ENCODE results near the gene UBE3D.

UBE3D gene

GRCh38 chr6:83098589-83098988 lies 32.9 kb upstream of the UBE3D start:
- no peak for ATAC-seq
- no peak for TF ChIP-seq CSDC2 (CRISPR knock-in tag; IDR thresholded peaks at IDR 0.05)
- TF ChIP-seq BACH2 (CRISPR knock-in tag; IDR thresholded peaks at IDR 0.05; ENCODE audit: borderline replicate concordance): no peak
- no peak for TF ChIP-seq RARB (CRISPR knock-in tag; IDR thresholded peaks at IDR 0.05)
- no peak for TF ChIP-seq ARNTL (CRISPR knock-in tag; IDR thresholded peaks at IDR 0.05; ENCODE audit: borderline replicate concordance, low read depth)
- no peak for TF ChIP-seq ZNF8 (CRISPR knock-in tag; IDR thresholded peaks at IDR 0.05)
- TF ChIP-seq GLIS3 (CRISPR knock-in tag; IDR thresholded peaks at IDR 0.05): no peak
- no peak for TF ChIP-seq PATZ1 (CRISPR knock-in tag; IDR thresholded peaks at IDR 0.05; ENCODE audit: borderline replicate concordance)
- no peak for TF ChIP-seq CREB5 (CRISPR knock-in tag; IDR thresholded peaks at IDR 0.05; ENCODE audit: low read depth)
- TF ChIP-seq ZNF565 (CRISPR knock-in tag; conservative IDR thresholded peaks at IDR 0.05; ENCODE audit: low read depth): no peak

GRCh38 chr6:83097675-83098074 lies 32.0 kb upstream of the UBE3D start:
- no peak for ATAC-seq
- no peak for TF ChIP-seq ESRRG (CRISPR knock-in tag; IDR thresholded peaks at IDR 0.05)
- TF ChIP-seq CREB5 (CRISPR knock-in tag; IDR thresholded peaks at IDR 0.05; ENCODE audit: low read depth): no peak

GRCh38 chr6:83097204-83097603 lies 31.6 kb upstream of the UBE3D start:
- no peak for TF ChIP-seq BACH2 (CRISPR knock-in tag; IDR thresholded peaks at IDR 0.05; ENCODE audit: borderline replicate concordance)
- peak; percentile 92 for TF ChIP-seq ISL1 (CRISPR knock-in tag; IDR thresholded peaks at IDR 0.05)
- peak; percentile 30; the same call in 1 of the 3 replicates for ATAC-seq

- ATAC-seq: peak; percentile 47; the same call in 2 of the 3 replicates
These were observed 31.1 kb upstream of the UBE3D start for GRCh38 chr6:83096791-83097190.

GRCh38 chr6:83092756-83093399 lies 27.2 kb upstream of the UBE3D start:
- no peak for ATAC-seq

More at GRCh38 chr6:83096791-83097190, 31.1 kb upstream of the UBE3D start:
- TF ChIP-seq ZNF565 (CRISPR knock-in tag; conservative IDR thresholded peaks at IDR 0.05; ENCODE audit: low read depth): no peak
- no peak for TF ChIP-seq CSRNP3 (CRISPR knock-in tag; IDR thresholded peaks at IDR 0.05)
- TF ChIP-seq GLIS3 (CRISPR knock-in tag; IDR thresholded peaks at IDR 0.05): no peak
- TF ChIP-seq ZFP30 (CRISPR knock-in tag; IDR thresholded peaks at IDR 0.05): no peak
- TF ChIP-seq ZC3H10 (CRISPR knock-in tag; IDR thresholded peaks at IDR 0.05): no peak
- TF ChIP-seq SNAI2 (CRISPR knock-in tag; IDR thresholded peaks at IDR 0.05): no peak
- TF ChIP-seq ISL1 (CRISPR knock-in tag; IDR thresholded peaks at IDR 0.05): no peak
- no peak for TF ChIP-seq CSDC2 (CRISPR knock-in tag; IDR thresholded peaks at IDR 0.05)
- no peak for TF ChIP-seq ZNF70 (CRISPR knock-in tag; IDR thresholded peaks at IDR 0.05)

More at GRCh38 chr6:83092756-83093399, 27.2 kb upstream of the UBE3D start:
- TF ChIP-seq ZFP3 (CRISPR knock-in tag; IDR thresholded peaks at IDR 0.05) (no peak), ZNF8 (CRISPR knock-in tag; IDR thresholded peaks at IDR 0.05) (no peak), CSDC2 (CRISPR knock-in tag; IDR thresholded peaks at IDR 0.05) (no peak), OSR1 (CRISPR knock-in tag; IDR thresholded peaks at IDR 0.05) (no peak), SNAI2 (CRISPR knock-in tag; IDR thresholded peaks at IDR 0.05) (no peak), PATZ1 (CRISPR knock-in tag; IDR thresholded peaks at IDR 0.05; ENCODE audit: borderline replicate concordance) (no peak), CSRNP3 (CRISPR knock-in tag; IDR thresholded peaks at IDR 0.05) (no peak), ARNTL (CRISPR knock-in tag; IDR thresholded peaks at IDR 0.05; ENCODE audit: borderline replicate concordance, low read depth) (no peak), ESRRG (CRISPR knock-in tag; IDR thresholded peaks at IDR 0.05) (no peak), CREB5 (CRISPR knock-in tag; IDR thresholded peaks at IDR 0.05; ENCODE audit: low read depth) (no peak), ZC3H10 (CRISPR knock-in tag; IDR thresholded peaks at IDR 0.05) (no peak), TOX (CRISPR knock-in tag; IDR thresholded peaks at IDR 0.05; ENCODE audit: borderline replicate concordance) (no peak), PPARA (CRISPR knock-in tag; IDR thresholded peaks at IDR 0.05; ENCODE audit: borderline replicate concordance) (no peak), RARB (CRISPR knock-in tag; IDR thresholded peaks at IDR 0.05) (no peak), ISL1 (CRISPR knock-in tag; IDR thresholded peaks at IDR 0.05) (no peak), ZNF70 (CRISPR knock-in tag; IDR thresholded peaks at IDR 0.05) (no peak)

Measured in SK-N-SH treated with all-trans-retinoic acid at 6 μM for 48 hours (cell line).